GM13976 (cell line): ENCODE results near the gene CAB39L.

Experiments
- DNase-seq: peaks from one replicate; pipeline ENCODE4 v3.0.0; 2012; ENCODE audit warnings: low spot score
- CTCF ChIP-seq: IDR thresholded peaks from 2 replicates; pipeline ENCODE4 v1.5.1; 2012; ENCODE audit warnings: borderline replicate concordance, mild to moderate bottlenecking; ENCODE audit not compliant: insufficient read depth; ENCODE audit errors: extremely low read depth, missing control alignments, control extremely low read depth
- in situ Hi-C: fragments of 300-500 bp; cut with MboI; formaldehyde crosslinking; loops from one replicate; pipeline ENCODE4 v1.12.0; 2022; ENCODE audit warnings: low sequenced_read_pairs, mixed read lengths, inconsistent platforms; ENCODE audit not compliant: unreplicated experiment

CAB39L gene

DNA sequence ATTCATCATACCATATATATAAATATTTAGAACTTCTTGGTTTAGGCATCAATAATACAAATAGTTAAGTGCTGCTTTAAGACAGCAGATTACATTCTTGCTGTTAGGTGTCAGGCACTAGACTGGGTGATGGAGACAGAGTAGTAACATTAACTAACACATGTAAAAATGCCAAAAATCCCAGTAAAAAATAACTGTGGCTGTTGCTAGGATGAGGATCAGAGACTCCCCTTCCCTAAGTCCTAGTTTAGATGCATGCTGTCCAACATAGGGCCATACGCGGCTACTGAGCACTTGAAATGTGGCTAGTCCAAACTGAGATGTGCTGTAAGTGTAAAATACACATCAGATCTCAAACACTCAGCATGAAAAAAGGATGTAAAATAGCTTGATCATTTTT lies 101.4 kb downstream of the CAB39L start:
- in situ Hi-C loops, result no loop called here
- no peak for TF ChIP-seq CTCF
- DNase-seq, result no peak

GRCh38 chr13:49341941-49342340 lies 101.9 kb downstream of the CAB39L start:
- TF ChIP-seq CTCF, result no peak
- in situ Hi-C loops, result no loop called here
- DNase-seq, result no peak

DNA sequence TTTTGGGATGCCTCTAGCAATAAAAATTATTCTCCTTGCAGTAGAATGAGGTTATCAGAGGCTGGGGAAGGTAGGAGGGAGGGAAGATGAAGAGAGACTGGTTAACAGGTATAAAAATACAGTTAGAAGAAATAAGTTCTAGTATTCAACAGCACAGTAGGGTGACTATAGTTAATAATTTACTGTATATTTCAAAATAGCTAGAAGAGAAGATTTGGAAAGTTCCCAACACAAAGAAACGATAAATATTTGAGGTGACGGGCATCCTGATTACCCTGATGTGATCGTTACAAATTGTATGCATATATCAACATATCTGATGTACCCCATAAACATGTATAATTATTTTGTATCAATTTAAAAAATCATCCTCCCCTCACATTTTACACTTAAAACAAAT lies 102.3 kb downstream of the CAB39L start:
- no peak for TF ChIP-seq CTCF
- in situ Hi-C loops, result no loop called here
- no peak for DNase-seq

DNA sequence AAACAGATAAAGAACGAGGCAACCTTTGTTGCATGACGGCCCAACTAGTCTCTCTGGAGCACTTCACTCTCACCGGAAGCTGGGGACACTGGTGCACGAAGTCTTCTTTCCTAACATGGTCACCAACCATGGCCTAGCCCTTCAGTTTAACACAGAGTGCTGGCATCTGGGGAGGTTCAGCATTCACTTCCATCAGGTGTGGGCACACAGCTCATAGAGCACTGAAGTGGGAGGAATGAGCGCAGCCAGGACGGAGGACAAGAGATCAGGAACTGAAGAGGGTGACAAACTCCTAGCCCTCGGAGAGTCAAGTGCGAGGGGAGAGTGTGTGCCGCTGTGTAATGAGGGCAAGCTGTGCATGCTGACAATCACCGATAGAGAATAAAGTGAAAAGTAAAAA lies 103.7 kb downstream of the CAB39L start:
- DNase-seq, result no peak
- TF ChIP-seq CTCF, result no peak
- in situ Hi-C loops, result no loop called here

- TF ChIP-seq CTCF, result no peak
- no peak for DNase-seq
- in situ Hi-C loops, result no loop called here
These were observed 107.2 kb downstream of the CAB39L start for GRCh38 chr13:49336655-49337054.

- TF ChIP-seq CTCF, result no peak
- in situ Hi-C loops, result no loop called here
- no peak for DNase-seq
These were observed 113.4 kb downstream of the CAB39L start for GRCh38 chr13:49330546-49330864.
